SIG-M5 treated with dmso at 0.1 percent for 504 hours (cell line): Measurements from ENCODE around the gene UCP3.
"Not testable (repeated sequence)": the region's sequence is repeated elsewhere in the genome, so short reads cannot be mapped to it uniquely, and the experiment has no call there.

Experiments
- DNase-seq: peaks from one replicate; lab custom pipeline; 2025; ENCODE audit not compliant: unreplicated experiment; lab: John Stamatoyannopoulos, UW

UCP3 gene

GRCh38 chr11:74002832-74003231 lies 6.1 kb downstream of the UCP3 start:
- DNase-seq = no peak

- no peak for DNase-seq
Observed at GRCh38 chr11:74001822-74002286, 7.0 kb downstream of the UCP3 start.

GRCh38 chr11:74000307-74001133 lies 8.4 kb downstream of the UCP3 start:
- no peak for DNase-seq

GRCh38 chr11:73999581-74000306 lies 9.1 kb downstream of the UCP3 start:
- DNase-seq = no peak

GRCh38 chr11:73998846-73999575 lies 9.9 kb downstream of the UCP3 start:
- DNase-seq = no peak

GRCh38 chr11:73997120-73997770 lies 11.6 kb downstream of the UCP3 start:
- no peak for DNase-seq

- no peak for DNase-seq
Observed at GRCh38 chr11:73996161-73996747, 12.6 kb downstream of the UCP3 start.

GRCh38 chr11:73995731-73996130 lies 13.2 kb downstream of the UCP3 start:
- no peak for DNase-seq

GRCh38 chr11:73995247-73995646 lies 13.6 kb downstream of the UCP3 start:
- peak; percentile 68 for DNase-seq

- DNase-seq = no peak
Observed at GRCh38 chr11:73991471-73992006, 17.3 kb downstream of the UCP3 start.

GRCh38 chr11:73990730-73991129 lies 18.2 kb downstream of the UCP3 start:
- no peak for DNase-seq

- no peak for DNase-seq
Observed at GRCh38 chr11:73989156-73989555, 19.7 kb downstream of the UCP3 start.

GRCh38 chr11:73988227-73988626 lies 20.7 kb downstream of the UCP3 start:
- DNase-seq = no peak

GRCh38 chr11:73985661-73986060 lies 23.2 kb downstream of the UCP3 start:
- DNase-seq = not testable (repeated sequence)

- peak; percentile 31 for DNase-seq
Observed at GRCh38 chr11:73983741-73984538, 24.9 kb downstream of the UCP3 start.

GRCh38 chr11:73982990-73983740 lies 25.7 kb downstream of the UCP3 start:
- DNase-seq = peak; percentile 97

GRCh38 chr11:73982595-73982989 lies 26.3 kb downstream of the UCP3 start, which contains the start of gene UCP2:
Gene UCP2 (minus strand): TSS chr11:73982843. CDS start chr11:73978378, 4,465 bp downstream.
- DNase-seq = peak; percentile 92

- DNase-seq = no peak
Observed at GRCh38 chr11:73981051-73981805, 27.7 kb downstream of the UCP3 start.
